DND-41 (cell line): ENCODE data around the gene PSD2.

ENCODE experiments used
- EZH2 ChIP-seq: IDR thresholded peaks from 3 replicates; pipeline ENCODE4 v1.6.1; 2012; ENCODE audit warnings: borderline replicate concordance, low read depth, mild to moderate bottlenecking, moderate library complexity, low read length, inconsistent platforms; ENCODE audit not compliant: severe bottlenecking
- TF ChIP-seq, protein P1 (sequence below): IDR thresholded peaks from 2 replicates; pipeline ENCODE4 v1.5.1; 2012; ENCODE audit warnings: borderline replicate concordance, low read length, moderate library complexity, mild to moderate bottlenecking; ENCODE audit not compliant: poor library complexity, severe bottlenecking; ENCODE audit errors: extremely low read depth

DNA sequence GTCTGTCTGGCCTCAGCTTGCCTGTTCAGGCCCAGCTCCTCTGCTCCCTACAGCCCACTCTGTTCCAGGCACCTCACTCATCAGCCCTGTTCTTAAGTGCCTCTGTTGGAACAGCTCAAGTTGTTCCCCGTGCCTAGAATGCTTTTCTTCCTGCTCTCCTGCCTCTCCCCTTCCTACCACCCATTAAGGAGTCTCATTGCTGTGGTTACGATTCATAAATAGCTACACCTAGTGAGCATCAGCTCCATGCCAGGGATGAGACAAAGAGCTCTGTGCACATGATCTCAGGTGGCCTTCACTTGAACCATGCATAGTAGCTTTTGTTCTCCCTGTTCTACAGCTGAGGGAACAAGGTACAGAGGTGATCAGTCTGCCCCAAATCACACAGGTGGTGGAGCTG, 54.3 kb downstream of the PSD2 start:
- TF ChIP-seq, protein P1, sequence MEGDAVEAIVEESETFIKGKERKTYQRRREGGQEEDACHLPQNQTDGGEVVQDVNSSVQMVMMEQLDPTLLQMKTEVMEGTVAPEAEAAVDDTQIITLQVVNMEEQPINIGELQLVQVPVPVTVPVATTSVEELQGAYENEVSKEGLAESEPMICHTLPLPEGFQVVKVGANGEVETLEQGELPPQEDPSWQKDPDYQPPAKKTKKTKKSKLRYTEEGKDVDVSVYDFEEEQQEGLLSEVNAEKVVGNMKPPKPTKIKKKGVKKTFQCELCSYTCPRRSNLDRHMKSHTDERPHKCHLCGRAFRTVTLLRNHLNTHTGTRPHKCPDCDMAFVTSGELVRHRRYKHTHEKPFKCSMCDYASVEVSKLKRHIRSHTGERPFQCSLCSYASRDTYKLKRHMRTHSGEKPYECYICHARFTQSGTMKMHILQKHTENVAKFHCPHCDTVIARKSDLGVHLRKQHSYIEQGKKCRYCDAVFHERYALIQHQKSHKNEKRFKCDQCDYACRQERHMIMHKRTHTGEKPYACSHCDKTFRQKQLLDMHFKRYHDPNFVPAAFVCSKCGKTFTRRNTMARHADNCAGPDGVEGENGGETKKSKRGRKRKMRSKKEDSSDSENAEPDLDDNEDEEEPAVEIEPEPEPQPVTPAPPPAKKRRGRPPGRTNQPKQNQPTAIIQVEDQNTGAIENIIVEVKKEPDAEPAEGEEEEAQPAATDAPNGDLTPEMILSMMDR, result no peak
- no peak for TF ChIP-seq EZH2
